NCI-H2107 treated with DMSO at 0.1 percent for 48 hours (cell line): ENCODE data around the gene ZNF526.
"Not testable (repeated sequence)": the region's sequence is repeated elsewhere in the genome, so short reads cannot be mapped to it uniquely, and the experiment has no call there.

Experiments used
- DNase-seq: peaks from one replicate; lab custom pipeline; 2025; ENCODE audit not compliant: unreplicated experiment; lab: John Stamatoyannopoulos, UW

The ZNF526 gene

DNA sequence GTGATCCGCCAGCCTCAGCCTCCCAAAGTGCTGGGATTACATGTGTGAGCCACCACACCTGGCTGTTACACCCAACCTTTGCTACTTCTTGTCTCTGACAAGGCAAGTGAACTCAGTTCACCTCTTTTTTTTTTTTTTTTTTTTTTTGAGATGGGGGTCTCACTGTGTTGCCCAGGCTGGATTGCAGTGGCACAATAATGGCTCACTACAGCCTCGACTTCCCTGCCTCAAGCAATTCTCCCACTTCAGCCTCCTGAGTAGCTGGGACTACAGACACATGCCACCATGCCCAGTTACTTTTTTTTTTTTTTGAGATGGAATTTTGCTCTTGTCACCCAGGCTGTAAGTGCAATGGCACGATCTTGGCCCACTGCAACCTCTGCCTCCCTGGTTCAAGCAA is 37.7 kb downstream of the ZNF526 start:
- DNase-seq = not testable (repeated sequence)

DNA sequence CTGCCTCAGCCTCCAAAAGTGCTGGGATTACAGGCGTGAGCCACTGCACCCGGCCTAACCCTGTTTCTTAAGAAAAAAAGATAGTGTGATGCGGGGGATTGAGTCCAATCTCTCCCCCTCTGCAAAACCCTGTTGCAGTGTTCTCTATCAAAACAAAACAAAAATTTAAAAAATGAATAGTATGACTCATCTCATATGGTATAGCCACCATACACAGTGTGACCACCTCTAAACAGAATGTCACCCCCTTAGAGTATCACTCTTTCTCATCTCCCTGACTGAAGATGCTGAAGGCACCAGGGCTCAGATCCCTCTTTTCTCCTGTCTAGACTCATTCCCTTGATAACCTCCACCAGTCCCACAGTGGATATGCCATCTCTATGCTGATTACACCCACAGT is 41.7 kb downstream of the ZNF526 start:
- no peak for DNase-seq

DNA sequence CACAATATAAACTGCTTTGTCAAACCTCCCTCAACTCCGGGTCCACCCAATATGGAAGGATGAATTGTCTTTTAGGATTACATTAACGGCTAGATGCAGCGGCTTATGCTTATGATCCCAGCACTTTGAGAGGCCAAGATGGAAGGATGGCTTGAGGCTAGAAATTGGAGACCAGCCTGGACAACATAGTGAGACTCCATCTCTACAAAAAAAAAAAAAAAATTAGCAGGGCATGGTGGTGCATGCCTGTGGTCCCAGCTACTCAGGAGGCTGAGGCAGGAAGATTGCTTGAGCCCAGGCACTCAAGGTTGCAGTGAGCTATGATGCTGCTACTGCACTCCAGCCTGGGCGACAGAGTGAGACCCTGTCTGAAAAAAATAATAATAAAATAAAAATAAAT is 46.0 kb downstream of the ZNF526 start:
- not testable (repeated sequence) for DNase-seq

DNA sequence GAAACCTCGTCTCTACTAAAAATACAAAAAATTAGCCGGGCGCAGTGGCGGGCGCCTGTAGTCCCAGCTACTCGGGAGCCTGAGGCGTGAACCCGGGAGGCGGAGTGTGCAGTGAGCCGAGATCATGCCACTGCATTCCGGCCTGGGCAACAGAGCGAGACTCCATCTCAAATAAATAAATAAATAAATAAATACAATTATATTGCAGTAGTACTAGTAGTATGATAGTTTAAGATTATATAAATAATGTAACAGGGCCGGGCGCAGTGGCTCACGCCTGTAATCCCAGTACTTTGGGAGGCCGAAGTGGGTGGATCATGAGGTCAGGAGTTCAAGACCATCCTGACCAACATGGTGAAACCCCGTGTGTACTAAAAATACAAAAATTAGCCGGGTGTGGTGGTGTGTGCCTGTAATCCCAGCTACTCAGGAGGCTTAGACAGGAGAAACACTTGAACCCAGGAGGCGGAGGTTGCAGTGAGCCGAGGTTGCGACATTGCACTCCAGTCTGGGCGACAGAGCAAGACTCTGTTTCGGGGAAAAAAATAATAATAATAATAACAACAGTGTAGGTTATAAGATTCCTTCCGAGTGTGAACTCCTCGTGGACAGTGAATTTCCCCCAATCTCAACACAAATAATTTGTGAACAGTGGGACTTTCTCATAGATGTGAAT is 47.0 kb downstream of the ZNF526 start:
- not testable (repeated sequence) for DNase-seq

DNA sequence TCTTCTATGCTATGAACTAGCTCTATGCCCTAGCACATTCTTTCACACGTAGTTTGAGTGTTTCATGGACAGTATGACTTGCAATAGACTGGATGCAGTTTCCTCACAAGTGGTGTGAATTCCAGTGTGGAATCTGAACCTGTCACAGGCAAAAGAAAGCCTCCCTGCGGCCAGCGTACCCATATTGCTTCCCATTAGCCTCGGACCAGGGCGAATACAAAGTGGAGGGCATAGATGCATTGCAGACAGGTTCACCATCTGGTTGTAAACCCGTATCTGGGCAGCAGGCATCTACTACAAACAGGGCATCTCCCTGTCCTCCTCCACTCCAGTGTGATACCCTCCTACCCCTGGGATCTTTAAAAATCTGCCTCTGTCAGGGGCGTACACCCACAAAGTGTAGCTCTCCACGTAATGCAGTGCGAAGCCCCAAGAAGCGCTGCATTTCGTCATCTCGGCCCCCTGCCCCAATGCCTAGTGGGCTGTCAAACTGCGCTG is 47.6 kb downstream of the ZNF526 start:
- no peak for DNase-seq

DNA sequence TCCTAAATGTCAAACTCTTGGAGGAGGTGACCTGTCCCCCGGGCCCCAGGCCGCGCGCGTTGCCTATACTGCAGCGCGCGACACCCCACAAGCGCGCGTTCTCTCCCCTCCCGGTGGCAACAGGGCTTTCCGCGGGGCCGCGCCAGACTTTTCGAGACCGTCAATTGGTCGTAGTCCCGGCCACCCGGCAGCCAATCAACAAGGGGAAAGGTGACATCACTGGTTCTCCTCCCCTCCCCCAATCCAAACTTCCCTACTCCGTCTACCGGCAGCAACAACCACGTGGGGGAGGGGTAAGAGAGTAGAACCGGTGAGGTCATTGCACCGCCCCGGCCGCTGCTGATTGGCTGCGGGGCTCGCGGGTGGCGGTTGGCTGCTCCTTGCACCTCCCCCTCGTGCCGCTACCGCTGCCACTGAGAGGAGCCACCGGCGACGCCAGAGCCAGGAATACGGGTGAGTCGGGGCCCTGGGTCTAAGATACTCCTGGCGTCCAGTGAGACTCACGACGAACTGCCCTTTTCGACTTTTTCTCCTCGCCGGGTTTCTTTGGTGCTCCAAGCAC is 48.1 kb downstream of the ZNF526 start:
- peak; percentile 99 for DNase-seq

DNA sequence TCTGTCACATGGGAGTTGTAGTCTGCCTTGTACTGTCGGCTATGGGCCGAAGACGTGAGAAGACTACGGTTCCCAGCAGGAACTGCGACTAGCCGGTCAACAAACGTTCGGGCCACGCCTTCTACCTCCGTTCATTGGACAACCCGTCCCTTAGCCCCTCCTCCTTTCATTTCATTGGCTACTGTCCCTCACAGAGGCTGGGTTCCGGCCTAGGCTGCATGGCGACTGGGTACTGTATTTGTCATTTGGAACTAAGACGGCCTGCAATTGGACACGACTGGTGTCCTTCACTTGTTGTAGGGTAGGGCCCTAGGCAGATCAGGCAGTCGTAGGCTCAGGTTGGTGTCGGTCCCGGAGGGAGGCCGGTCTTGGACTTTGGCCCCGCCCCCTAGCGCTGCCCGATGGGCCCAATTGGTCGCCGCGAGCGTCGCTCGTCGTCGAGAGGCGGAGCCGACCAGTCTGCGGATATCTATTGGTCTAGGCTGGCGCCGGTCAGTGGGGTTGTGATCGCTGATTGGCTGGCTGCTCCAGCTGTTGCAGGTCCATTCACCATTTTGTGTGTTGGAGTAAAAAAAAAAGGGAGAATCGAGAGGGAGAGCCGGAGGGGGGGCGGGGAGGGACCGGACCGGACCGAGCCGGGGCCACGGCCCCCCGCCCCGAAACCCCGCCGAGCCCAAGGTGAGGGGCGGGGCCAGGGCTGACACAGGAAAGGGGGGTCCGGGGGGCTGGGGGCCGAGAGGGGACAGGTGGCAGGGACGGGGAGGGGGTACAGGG is 48.8 kb downstream of the ZNF526 start, which contains the start of gene CIC:
CIC (plus strand) TSS at position 549 of the 774 bp plus-strand sequence. CDS start 2,532 bp downstream, outside the sequence.
- DNase-seq = peak; percentile 100

DNA sequence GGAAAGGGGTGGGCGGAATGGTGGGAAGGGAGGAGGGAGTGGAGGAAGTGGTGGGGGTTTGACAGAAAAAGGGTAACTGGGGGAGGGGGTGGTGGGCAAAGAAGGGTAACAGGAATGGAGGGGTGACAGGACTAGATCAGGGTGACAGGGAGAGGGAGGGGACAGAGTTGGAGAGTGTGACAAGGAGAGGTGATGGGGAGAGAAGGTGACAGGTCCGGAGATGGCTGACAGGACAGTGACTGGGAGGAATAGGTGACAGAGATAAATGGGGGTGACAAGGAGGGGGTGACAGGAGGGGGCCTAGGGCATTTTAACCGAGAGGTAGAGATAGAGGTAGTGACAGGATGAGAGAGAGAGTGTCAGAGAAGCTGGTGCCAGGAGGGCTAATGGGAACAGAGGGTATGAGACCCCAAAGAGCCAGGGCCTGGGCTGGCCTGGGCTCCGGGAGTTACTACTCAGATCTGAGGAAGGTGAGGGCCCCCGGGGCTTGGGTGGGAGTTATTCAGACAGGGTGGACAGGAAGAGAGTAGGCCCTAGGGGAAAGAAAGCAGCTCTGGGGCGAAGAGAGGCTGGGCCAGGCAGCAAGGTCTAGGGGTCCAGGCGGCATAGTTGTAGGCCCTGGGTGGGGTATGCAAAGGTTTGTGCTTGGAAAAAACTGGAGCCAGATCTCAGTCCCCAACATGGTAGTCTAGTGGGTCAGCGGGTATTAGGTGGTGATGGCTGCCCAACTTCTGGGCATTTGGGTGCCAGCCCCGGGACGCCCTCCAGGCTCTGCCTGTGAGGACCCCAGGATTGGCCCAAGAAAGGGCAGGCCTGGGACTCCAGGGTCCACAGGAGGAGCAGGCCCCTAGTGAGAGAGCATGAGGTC is 49.6 kb downstream of the ZNF526 start:
- no peak for DNase-seq

DNA sequence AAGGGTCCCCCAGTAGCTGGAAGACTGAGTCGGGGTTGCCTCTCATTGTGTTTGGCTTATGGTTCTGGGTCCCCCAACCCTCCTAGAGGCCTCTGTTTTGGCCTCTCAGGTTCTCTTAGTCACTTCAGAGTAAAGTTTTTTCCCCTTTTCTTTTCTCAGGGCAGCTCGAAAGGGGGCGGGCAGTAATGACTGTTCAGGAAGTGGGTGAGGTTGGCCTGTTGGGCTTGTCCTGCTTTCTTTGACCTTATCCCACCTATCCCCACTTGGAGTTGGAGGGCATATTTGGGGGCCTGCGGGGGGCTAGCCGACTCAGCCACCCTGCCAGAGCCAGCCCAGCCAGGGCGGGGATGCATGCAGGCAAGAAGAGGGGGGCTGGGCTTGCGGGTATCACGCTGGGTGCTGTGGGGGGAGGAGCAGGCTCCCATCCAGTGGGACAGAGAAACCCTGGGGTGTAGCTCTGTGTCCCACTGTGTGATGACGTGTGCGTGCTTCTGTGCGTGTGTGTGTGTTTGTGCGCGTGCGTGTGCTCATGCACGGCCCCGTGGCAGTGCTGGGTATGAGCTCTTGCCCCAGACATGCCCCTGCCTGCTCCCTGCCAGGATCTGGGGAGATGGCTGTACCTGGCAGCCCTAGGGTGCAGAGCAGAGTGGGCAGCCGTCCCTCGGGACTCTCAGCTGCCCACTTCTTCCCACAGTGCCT is 50.4 kb downstream of the ZNF526 start:
- peak; percentile 15 for DNase-seq

DNA sequence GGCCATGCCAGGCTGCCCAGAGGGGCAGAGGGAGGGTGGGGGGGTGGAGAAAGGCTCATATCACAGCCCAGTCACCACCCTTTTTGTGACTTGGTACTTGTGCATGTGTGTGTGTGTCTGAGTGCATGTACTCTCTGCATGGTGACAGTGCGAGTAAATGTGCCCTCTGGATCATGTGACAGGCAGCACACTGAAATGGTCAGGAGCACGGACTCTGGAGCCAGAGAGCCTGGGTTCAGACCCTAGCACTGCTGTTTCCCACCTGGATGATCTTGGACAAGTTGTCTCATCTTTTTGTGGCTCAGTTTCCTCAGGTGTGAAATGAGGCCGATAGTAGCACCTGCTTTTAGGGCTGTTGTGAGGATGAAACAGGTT is 50.9 kb downstream of the ZNF526 start:
- DNase-seq = no peak

DNA sequence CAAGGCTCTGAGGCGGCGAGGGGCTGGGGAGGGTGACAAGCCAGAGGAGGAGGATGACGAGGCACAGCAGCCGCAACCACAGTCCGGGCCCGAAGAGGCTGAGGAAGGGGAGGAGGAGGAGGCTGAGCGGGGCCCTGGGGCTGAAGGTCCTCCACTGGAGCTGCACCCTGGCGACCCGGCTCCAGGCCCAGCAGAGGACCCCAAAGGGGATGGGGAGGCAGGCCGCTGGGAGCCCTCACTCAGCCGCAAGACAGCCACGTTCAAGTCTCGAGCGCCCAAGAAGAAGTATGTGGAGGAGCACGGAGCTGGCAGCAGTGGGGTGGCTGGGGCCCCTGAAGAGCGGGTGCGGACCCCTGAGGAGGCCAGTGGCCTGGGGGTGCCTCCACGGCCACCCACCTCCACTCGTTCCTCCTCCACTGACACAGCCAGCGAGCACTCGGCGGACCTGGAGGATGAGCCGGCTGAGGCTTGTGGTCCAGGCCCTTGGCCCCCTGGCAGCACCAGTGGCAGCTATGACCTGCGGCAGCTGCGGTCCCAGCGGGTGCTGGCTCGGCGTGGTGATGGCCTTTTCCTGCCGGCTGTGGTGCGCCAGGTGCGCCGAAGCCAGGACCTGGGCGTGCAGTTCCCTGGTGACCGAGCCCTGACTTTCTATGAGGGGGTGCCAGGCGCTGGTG is 51.9 kb downstream of the ZNF526 start:
- no peak for DNase-seq

DNA sequence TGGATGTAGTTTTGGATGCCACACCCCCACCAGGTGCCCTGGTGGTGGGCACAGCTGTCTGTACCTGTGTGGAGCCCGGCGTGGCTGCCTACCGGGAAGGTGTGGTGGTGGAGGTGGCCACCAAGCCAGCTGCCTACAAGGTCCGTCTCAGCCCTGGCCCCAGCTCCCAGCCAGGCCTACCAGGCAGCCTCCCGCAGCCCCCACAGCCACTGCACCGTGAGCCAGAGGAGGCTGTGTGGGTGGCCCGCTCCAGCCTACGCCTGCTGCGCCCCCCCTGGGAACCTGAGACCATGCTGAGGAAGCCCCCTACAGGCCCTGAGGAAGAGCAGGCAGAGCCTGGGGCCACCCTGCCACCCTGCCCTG is 52.4 kb downstream of the ZNF526 start:
- DNase-seq = no peak

DNA sequence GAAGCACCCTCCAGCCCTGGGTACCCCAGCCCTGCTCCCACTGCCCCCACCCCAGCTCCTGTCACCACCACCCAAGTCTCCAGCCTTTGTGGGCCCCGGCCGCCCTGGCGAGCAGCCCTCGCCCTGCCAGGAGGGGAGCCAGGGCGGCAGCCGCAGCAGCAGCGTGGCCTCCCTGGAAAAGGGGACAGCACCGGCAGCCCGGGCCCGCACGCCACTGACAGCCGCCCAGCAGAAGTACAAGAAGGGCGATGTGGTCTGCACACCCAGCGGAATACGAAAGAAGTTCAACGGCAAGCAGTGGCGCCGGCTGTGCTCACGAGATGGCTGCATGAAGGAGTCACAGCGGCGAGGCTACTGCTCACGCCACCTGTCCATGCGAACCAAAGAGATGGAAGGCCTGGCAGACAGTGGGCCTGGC is 52.9 kb downstream of the ZNF526 start:
- DNase-seq = no peak

DNA sequence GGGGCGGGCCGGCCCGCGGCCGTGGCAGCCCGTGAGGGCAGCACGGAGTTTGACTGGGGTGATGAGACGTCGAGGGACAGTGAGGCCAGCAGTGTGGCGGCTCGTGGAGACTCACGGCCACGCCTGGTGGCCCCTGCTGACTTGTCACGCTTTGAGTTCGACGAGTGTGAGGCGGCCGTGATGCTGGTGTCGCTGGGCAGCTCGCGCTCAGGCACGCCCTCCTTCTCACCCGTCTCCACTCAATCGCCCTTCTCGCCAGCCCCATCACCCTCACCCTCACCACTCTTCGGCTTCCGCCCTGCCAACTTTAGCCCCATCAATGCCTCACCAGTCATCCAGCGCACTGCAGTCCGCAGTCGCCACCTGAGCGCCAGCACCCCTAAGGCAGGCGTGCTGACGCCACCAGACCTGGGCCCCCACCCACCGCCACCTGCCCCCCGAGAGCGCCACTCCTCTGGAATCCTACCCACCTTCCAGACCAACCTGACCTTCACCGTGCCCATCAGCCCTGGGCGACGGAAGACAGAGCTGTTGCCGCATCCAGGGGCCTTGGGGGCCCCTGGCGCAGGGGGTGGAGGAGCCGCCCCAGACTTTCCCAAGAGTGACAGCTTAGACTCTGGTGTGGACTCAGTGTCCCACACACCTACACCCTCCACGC is 53.4 kb downstream of the ZNF526 start:
- DNase-seq = no peak

DNA sequence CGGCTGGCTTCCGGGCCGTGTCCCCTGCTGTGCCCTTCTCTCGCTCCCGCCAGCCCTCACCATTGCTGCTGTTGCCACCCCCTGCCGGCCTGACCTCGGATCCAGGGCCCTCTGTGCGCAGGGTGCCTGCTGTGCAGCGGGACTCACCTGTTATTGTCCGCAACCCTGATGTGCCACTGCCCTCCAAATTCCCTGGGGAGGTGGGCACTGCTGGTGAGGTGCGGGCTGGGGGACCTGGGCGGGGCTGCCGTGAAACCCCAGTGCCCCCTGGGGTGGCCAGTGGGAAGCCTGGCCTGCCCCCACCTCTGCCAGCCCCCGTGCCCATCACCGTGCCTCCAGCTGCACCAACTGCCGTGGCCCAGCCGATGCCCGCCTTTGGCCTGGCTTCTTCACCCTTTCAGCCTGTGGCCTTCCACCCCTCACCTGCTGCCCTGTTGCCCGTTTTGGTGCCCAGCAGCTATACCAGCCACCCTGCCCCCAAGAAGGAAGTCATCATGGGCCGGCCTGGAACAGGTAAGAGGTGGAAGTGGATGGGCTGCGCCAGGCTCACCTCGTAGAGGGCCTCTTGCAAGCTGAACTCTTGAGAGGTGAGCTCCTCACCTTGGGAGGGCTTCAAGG is 54.1 kb downstream of the ZNF526 start:
- no peak for DNase-seq

DNA sequence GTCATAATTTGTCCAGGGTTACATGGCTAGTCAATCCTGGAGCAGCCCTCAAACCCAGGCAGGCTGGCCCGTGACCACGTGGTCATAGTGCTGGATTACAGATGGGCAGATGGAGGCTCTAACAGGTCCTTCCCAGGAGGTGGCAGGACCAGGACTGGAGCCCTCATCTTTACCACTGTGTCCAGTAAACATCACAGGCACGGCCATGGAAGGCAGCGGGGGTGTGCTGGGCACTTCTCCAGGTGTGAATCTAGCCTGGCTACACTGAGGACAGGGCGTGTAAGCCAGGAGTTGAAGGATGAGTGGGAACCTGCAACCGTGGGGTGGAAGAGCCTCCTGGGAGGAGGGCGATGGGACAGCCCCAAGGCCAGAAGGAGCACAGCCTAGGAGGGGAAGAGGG is 55.0 kb downstream of the ZNF526 start:
- DNase-seq = no peak

DNA sequence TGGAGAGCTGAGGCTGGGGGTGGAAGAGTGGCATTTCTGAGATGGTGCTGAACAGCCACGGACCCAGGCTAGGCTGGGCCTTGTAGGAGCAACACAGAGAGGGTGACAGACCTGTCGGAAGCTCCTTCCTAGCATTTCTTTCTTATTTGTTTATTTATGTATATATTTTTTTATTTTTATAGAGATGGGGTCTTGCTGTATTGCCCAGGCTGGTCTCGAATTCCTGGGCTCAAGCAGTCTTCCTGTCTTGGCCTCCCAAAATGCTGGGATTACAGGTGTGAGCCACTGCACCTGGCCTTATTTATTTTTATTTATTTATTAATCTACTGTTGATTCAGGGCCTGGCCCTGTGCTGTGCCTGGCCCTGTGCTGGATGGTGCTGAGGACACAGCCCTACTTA is 55.4 kb downstream of the ZNF526 start:
- DNase-seq = no peak

DNA sequence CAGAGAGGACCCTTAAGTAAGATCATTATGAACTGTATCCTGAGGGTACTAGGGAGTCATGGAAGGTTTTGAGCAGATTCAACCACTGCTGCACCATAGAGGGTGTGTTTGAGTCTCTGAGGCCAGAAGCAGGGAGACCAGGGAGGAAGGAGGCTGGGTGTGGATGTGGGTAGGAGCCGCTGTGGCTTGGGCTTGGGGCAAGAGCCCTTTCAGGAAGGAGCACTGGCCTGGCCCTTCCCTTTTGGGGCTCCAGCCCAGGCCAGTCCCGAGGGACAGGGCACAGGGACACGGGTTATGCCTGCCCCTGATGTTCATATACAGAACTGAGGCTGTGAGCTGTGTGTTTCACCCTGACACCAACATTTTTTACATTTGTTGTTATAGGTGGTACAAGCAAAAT is 56.2 kb downstream of the ZNF526 start:
- DNase-seq = no peak

DNA sequence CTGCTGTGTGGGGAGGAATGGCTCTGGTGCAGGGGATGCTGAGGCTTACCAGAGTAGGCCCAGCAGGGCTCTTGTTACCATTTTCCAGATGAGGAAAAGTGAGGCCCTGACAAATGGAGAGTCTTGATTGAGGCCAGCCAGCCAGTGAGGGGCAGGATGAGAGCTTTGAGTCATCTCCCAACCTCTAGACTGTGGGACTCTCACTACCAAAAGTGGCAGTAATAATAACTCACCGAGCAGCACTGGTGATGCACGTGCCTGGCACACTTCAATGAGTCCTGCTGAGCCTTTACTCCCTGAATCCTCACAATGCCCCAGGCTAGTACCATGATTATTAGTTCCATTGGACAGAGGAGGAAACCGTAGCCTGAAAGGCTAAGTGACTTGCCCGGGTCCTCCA is 56.7 kb downstream of the ZNF526 start:
- DNase-seq = no peak
